Activated B cell treated with CpG ODN at 0.5 μM for 24 hours (primary cell): ENCODE measurements around the gene AGTPBP1. TPM values are rescaled to one million over a fixed set of nuclear protein-coding genes. Genes with fewer than 3 reads are reported as not detected.

Experiments
- ATAC-seq: fragments of 200-7000 bp; cut with Tn5 transposase; one replicate; pipeline ENCODE4 v1.10.0; 2021; ENCODE audit warnings: low read depth, mild to moderate bottlenecking, moderate library complexity
- CTCF ChIA-PET: fragments of 350-600 bp; sonication (Branson Sonifier 250); formaldehyde crosslinking; loops from one replicate; lab custom pipeline; 2021; ENCODE audit warnings: antibody characterized with exemption; lab: Charles Lee
- POLR2A ChIA-PET: fragments of 350-600 bp; sonication (Branson Sonifier 250); formaldehyde crosslinking; loops from one replicate; lab custom pipeline; 2021; ENCODE audit warnings: antibody characterized with exemption; lab: Charles Lee
- DNase-seq: peaks from one replicate; pipeline ENCODE4 v3.0.0; 2022
- H3K27ac Mint-ChIP-seq: one replicate; pipeline ENCODE4 v1.8.0; 2020; ENCODE audit warnings: mixed read lengths
- H3K27me3 Mint-ChIP-seq: one replicate; pipeline ENCODE4 v1.8.0; 2021; ENCODE audit warnings: mixed read lengths
- H3K36me3 Mint-ChIP-seq: one replicate; pipeline ENCODE4 v1.8.0; 2021; ENCODE audit warnings: low read depth, mixed read lengths
- H3K4me1 Mint-ChIP-seq: one replicate; pipeline ENCODE4 v1.8.0; 2021; ENCODE audit warnings: mixed read lengths
- H3K4me3 Mint-ChIP-seq: one replicate; pipeline ENCODE4 v1.8.0; 2020; ENCODE audit warnings: mild to moderate bottlenecking, mixed read lengths
- H3K9me3 Mint-ChIP-seq: one replicate; pipeline ENCODE4 v1.8.0; 2020; ENCODE audit warnings: mixed read lengths
- intact Hi-C: fragments of 100-400 bp; cut with micrococcal nuclease; formaldehyde crosslinking; loops from one replicate; pipeline ENCODE4 v1.15.1; 2024
- total RNA-seq: library from RNA; stranded (reverse); gene quantifications from 2 replicates; pipeline ENCODE4 v1.2.3, GENCODE V29; 2022
- TF ChIP-seq, protein P1 (sequence below): fragments of 200-600 bp; IDR thresholded peaks from one replicate; pipeline ENCODE4 v1.8.0; 2022; ENCODE audit warnings: antibody characterized with exemption, mild to moderate bottlenecking

The AGTPBP1 gene
- total RNA-seq, 1 donor from 2014 or later: 26.7 TPM

GRCh38 chr9:85569988-85570387, 171.8 kb downstream of the AGTPBP1 start:
- Mint-ChIP-seq H3K9me3 (no peaks in the 10 kb centered on the region), H3K27ac (no peak overlapping the region), H3K27me3 (no peaks in the 10 kb centered on the region), H3K4me3 (no peak overlapping the region), H3K36me3 (peaks cover 43% of the 10 kb centered on the region), H3K4me1 (no peaks in the 10 kb centered on the region)
- intact Hi-C loops: no loop called here
- CTCF ChIA-PET: interaction anchor here (0.8 to 1.0 kb wide), 2 partner anchors 15 to 40 kb away, joined by 3 read pairs; no protein-coding TSS in a partner anchor
- ATAC-seq (no peak), DNase-seq (no peak)
- TF ChIP-seq, protein P1, sequence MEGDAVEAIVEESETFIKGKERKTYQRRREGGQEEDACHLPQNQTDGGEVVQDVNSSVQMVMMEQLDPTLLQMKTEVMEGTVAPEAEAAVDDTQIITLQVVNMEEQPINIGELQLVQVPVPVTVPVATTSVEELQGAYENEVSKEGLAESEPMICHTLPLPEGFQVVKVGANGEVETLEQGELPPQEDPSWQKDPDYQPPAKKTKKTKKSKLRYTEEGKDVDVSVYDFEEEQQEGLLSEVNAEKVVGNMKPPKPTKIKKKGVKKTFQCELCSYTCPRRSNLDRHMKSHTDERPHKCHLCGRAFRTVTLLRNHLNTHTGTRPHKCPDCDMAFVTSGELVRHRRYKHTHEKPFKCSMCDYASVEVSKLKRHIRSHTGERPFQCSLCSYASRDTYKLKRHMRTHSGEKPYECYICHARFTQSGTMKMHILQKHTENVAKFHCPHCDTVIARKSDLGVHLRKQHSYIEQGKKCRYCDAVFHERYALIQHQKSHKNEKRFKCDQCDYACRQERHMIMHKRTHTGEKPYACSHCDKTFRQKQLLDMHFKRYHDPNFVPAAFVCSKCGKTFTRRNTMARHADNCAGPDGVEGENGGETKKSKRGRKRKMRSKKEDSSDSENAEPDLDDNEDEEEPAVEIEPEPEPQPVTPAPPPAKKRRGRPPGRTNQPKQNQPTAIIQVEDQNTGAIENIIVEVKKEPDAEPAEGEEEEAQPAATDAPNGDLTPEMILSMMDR: no peak
- POLR2A ChIA-PET: no interaction called here

- TF ChIP-seq, protein P1: no peak
- H3K27me3 Mint-ChIP-seq: no peaks in the 10 kb centered on the region
- ChIA-PET CTCF (no interaction called here), POLR2A (no interaction called here)
- H3K9me3 Mint-ChIP-seq: peaks cover 2% of the 10 kb centered on the region
- DNase-seq (no peak), ATAC-seq (no peak)
- intact Hi-C loops: no loop called here
- no peaks in the 10 kb centered on the region for H3K4me1 Mint-ChIP-seq
- peaks cover 14% of the 10 kb centered on the region for H3K36me3 Mint-ChIP-seq
- no peak overlapping the region for H3K27ac Mint-ChIP-seq
- H3K4me3 Mint-ChIP-seq: no peak overlapping the region
Observed at GRCh38 chr9:85559526-85559925, 182.2 kb downstream of the AGTPBP1 start.

GRCh38 chr9:85554349-85554748, 187.4 kb downstream of the AGTPBP1 start:
- POLR2A ChIA-PET: no interaction called here
- no peaks in the 10 kb centered on the region for H3K27me3 Mint-ChIP-seq
- CTCF ChIA-PET: no interaction called here

DNA sequence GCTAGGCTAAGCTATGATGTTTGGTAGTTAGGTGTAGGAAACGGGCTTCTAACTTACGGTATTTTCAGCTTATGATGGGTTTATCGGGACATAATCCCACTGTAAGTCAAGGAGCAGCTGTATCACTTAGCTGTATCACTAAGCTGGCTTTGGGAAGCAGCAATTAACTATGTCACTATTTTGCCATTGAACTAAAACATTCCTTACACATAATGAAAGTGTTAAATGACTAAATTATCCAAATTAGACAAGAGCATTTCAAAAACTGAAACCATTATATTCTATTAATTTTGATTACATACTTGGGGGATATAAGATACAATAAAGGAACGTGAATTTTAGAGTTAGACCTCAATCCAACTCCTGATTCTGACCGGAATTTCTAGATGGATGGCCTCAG, 188.3 kb downstream of the AGTPBP1 start:
- ATAC-seq: no peak
- DNase-seq: no peak
- no peaks in the 10 kb centered on the region for H3K9me3 Mint-ChIP-seq
- H3K4me1 Mint-ChIP-seq: no peaks in the 10 kb centered on the region
- no peaks in the 10 kb centered on the region for H3K27me3 Mint-ChIP-seq
- intact Hi-C loops: no loop called here
- no peak overlapping the region for H3K27ac Mint-ChIP-seq
- ChIA-PET POLR2A (no interaction called here), CTCF (no interaction called here)
- H3K36me3 Mint-ChIP-seq: peaks cover 10% of the 10 kb centered on the region
- TF ChIP-seq, protein P1: no peak
- no peak overlapping the region for H3K4me3 Mint-ChIP-seq

More at GRCh38 chr9:85554349-85554748, 187.4 kb downstream of the AGTPBP1 start:
- intact Hi-C loops: no loop called here
- Mint-ChIP-seq H3K27ac (no peak overlapping the region), H3K9me3 (no peaks in the 10 kb centered on the region), H3K36me3 (peaks cover 9% of the 10 kb centered on the region), H3K4me1 (no peaks in the 10 kb centered on the region), H3K4me3 (no peak overlapping the region)
- no peak for DNase-seq
- TF ChIP-seq, protein P1: no peak
- no peak for ATAC-seq

GRCh38 chr9:85547599-85547998, 194.2 kb downstream of the AGTPBP1 start:
- TF ChIP-seq, protein P1: no peak
- Mint-ChIP-seq H3K27ac (no peak overlapping the region), H3K27me3 (no peaks in the 10 kb centered on the region), H3K4me1 (no peaks in the 10 kb centered on the region), H3K9me3 (no peaks in the 10 kb centered on the region), H3K36me3 (peaks cover 10% of the 10 kb centered on the region), H3K4me3 (no peak overlapping the region)
- no peak for ATAC-seq
- no peak for DNase-seq
- POLR2A ChIA-PET: no interaction called here
- intact Hi-C loops: no loop called here
- CTCF ChIA-PET: no interaction called here
